ENCODE measurements around the gene GPR85. TPM values are rescaled to one million over a fixed set of nuclear protein-coding genes. Genes with fewer than 3 reads are reported as not detected.
"Not testable (repeated sequence)": the region's sequence is repeated elsewhere in the genome, so short reads cannot be mapped to it uniquely, and the experiment has no call there.

The GPR85 gene
- total RNA-seq, 1 donor from 2014 or later: 4.6 TPM

DNA sequence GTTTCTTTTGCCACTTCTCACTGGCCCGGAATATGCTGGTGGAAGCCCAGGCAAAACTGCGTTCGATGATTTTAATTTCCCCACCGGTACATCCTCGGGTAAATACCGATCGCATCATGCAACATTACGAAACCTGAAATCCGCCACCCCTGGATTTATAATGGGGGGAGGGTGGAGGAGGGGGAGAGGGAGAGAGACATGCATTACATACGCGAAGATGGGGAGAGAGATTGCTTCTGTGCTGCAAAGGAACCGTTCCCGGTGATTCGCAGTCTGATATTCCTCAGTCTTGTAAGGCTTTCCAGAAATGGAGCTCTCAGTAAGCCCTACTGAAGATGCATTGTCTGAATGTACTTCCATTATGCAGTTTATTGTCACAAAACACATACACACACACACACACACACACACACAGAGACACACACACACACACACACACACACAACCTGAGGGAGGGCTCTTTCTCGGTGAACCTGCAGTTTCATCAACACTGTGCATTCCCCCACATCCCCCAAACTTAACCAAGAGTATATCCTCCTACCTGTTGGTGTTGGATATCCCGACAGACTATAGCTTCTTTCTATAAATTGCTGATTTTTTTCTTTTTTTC lies 741 bp downstream of the GPR85 start:
- DNase-seq (ENCODE audit: low spot score): no peak
- intact Hi-C loops (cut with DNase I): no loop called here

DNA sequence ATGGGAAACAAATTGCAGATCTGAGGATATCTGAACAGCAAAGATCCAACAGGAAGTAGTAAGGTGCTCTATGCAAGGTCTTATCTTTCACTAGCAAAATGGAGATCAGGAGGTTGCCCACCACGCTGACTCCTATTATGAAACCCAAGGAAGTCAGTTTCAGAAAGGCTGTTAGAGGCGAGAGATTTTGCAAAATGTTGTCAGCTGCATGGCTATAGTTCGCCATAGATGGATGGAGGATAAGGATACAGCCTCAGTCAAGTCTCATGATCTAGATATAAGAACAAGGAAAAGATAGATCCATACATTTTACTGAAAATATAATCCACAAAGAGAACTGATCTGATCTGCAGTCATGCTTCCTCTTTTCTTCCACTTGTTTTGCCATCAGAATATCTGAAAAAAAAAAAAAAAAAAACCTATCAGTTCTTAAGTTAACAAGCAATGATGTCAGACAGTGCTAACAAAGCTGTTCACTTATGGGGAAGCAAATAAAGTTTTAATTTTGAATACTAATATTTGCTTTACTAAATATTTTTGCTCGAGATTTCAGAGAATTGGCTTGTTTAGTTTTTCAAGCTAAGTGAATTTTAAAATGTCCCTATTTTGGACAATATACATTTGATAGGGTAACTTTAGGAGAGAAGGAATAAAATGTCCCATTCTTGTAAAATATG lies 2.0 kb downstream of the GPR85 start:
- no peak for DNase-seq (ENCODE audit: low spot score)
- intact Hi-C loops (cut with DNase I): no loop called here

- intact Hi-C loops (cut with DNase I): no loop called here
- DNase-seq (ENCODE audit: low spot score): no peak
These were observed 2.7 kb downstream of the GPR85 start for GRCh38 chr7:113083816-113084495.

DNA sequence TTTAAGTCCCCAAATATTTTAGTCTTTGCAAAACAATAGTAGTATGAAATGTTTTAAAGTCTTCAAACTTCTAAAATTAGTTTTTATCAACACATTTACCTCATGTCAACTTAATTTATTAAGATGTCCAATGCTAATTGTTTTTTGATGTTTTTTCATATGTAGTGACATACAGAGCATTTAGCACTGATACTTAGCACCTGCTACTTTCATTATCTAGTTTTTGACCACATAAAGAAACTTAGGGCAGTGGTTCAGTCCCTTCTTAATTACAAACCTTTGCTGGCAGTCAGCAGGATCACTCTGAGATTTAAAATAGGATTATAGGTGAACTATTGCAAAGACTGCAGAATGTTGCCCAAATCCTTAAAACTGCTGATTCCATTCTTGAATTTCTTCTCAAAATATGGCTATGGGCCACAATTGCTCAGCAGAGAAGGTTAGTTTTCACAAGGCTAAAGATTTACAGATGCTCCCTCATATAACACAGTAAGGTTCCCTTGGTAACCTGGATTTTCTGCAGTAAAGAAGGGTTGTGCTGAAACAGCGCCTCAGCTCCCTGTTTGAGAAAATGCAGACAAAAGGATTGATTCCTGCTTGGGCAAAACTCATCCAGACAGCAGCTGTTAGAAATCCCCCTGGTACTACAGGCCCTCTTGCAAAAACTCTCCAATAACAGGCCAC lies 3.4 kb downstream of the GPR85 start:
- intact Hi-C loops (cut with DNase I): no loop called here
- no peak for DNase-seq (ENCODE audit: low spot score)

GRCh38 chr7:113078331-113078730 lies 8.3 kb downstream of the GPR85 start:
- intact Hi-C loops (cut with DNase I): no loop called here
- DNase-seq (ENCODE audit: low spot score): no peak

- no peak for DNase-seq (ENCODE audit: low spot score)
- intact Hi-C loops (cut with DNase I): no loop called here
These were observed 9.9 kb downstream of the GPR85 start for GRCh38 chr7:113076703-113077102.

- no peak for DNase-seq (ENCODE audit: low spot score)
- intact Hi-C loops (cut with DNase I): no loop called here
These were observed 15.2 kb downstream of the GPR85 start for GRCh38 chr7:113071465-113071864.

DNA sequence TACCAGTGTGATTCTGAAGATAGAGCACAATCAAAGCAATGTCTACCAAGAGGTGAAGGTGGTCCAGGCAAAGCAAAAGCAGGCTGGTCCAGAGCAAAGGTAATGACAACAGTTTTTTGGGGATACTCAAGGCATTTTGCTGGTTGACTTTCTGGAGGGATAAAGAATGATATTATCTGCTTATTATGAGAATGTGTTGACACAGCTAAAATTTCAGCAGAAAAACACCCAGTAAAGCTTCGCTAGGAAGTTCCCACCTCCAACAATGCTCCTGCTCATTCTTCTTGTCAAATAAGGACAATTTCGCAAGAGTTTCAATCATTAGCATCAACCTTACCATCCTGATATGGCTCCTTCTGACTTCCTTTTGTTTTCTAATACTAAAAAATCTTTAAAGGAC lies 24.1 kb downstream of the GPR85 start:
- no peak for DNase-seq (ENCODE audit: low spot score)
- intact Hi-C loops (cut with DNase I): no loop called here

DNA sequence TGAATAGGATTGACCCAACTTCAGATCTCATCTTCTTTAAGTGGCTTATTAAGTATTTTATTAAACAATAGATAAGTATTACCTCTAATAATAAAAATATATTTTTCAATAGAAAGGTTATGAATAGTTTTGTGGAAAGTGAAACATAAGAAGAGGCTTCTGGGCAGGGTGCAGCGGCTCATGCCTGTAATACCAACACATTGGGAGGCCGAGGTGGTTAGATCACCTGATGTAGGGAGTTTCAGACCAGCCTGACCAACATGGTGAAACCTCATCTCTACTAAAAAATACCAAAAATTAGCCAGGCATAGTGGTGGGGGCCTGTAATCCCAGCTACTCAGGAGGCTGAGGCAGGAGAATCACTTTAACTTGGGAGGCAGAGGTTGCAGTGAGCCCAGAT lies 26.5 kb downstream of the GPR85 start:
- no peak for DNase-seq (ENCODE audit: low spot score)
- intact Hi-C loops (cut with DNase I): no loop called here

- DNase-seq (ENCODE audit: low spot score): no peak
- intact Hi-C loops (cut with DNase I): no loop called here
These were observed 31.7 kb downstream of the GPR85 start for GRCh38 chr7:113054938-113055337.

- DNase-seq (ENCODE audit: low spot score); intact Hi-C loops (cut with DNase I): not testable (repeated sequence)
These were observed 32.4 kb downstream of the GPR85 start for GRCh38 chr7:113054272-113054671.

DNA sequence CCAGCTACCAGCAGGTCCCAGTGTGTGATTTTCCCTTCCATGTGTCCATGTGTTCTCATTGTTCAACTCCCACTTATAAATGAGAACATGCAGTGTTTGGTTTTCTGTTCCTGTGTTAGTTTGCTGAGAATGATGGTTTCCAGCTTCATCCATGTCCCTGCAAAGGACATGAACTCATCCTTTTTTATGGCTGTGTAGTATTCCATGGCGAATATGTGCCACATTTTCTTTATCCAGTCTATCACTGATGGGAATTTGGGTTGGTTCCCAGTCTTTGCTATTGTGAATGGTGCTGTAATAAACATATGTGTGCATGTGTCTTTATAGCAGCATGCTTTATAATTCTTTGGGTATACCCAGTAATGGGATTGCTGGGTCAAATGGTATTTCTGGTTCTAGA lies 37.4 kb downstream of the GPR85 start:
- DNase-seq (ENCODE audit: low spot score); intact Hi-C loops (cut with DNase I): not testable (repeated sequence)

DNA sequence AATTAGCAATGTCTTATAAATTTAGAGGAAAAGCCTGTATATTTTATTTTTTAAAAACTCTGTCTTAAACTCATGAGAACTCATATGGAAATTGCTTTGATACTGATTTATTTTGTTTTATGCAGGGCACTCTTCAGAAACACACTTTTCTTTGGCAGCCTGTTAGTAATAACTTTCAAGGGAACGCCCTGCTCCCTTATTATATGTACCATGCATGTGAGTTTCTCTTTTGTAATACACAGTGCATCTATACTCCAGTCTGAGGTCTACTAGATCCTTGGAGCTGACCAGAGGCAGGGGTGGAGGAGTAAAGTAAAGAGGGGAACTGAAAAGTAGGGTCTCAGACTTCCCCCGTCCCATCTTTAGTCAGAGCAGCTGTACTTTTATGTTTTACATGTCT lies 40.2 kb downstream of the GPR85 start:
- intact Hi-C loops (cut with DNase I): no loop called here
- no peak for DNase-seq (ENCODE audit: low spot score)

- no peak for DNase-seq (ENCODE audit: low spot score)
- intact Hi-C loops (cut with DNase I): no loop called here
These were observed 41.2 kb downstream of the GPR85 start for GRCh38 chr7:113045379-113045778.

GRCh38 chr7:113044394-113044793 lies 42.2 kb downstream of the GPR85 start:
- DNase-seq (ENCODE audit: low spot score): no peak
- intact Hi-C loops (cut with DNase I): no loop called here

DNA sequence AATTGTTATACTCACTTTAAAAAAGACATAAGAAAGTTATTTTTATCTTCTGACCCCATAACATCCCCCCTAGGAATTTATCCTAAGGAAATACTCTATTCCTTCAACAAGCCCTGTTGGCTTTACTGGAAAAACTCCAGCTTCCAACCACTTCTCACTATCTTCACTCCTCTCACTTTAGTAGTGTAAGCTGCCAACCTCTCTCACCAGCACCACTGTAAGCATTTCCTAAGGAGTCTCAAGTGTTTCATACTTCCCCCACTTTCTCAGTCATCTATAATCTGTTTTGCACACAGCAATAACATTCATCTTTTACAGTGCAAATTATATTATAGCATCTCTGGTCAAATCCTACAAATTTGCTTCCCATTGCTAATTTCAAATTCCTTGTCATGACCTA lies 45.8 kb downstream of the GPR85 start:
- intact Hi-C loops (cut with DNase I): no loop called here
- no peak for DNase-seq (ENCODE audit: low spot score)

- DNase-seq (ENCODE audit: low spot score): no peak
- intact Hi-C loops (cut with DNase I): no loop called here
These were observed 52.7 kb downstream of the GPR85 start for GRCh38 chr7:113033959-113034358.
